Measurements from ENCODE around the gene RPL22. TPM values are rescaled to one million over a fixed set of nuclear protein-coding genes. Genes with fewer than 3 reads are reported as not detected.

RPL22 gene
- total and polyA plus RNA-seq, 2 of the 13 experiments (the other 11 are each of a cell fraction or from before 2014, with no cell fraction given), result 214 to 545 TPM

GRCh38 chr1:6199298-6200187, at the start of gene RPL22 (continued):
- no peak for TF ChIP-seq ZNF562 (CRISPR knock-in tag; IDR thresholded peaks at IDR 0.05; ENCODE audit: borderline replicate concordance)
- TF ChIP-seq DR1 (CRISPR knock-in tag; IDR thresholded peaks at IDR 0.05), result peak; percentile 96
- TF ChIP-seq ZBTB42 (CRISPR knock-in tag; IDR thresholded peaks at IDR 0.05), result no peak
- TF ChIP-seq EZH2 (conservative IDR thresholded peaks at IDR 0.05; ENCODE audit: low read depth, low read length), result no peak
- peak; percentile 98 for TF ChIP-seq KAT7 (CRISPR knock-in tag; IDR thresholded peaks at IDR 0.05; ENCODE audit: borderline replicate concordance)
- TF ChIP-seq KAT2B (IDR thresholded peaks at IDR 0.05; ENCODE audit: borderline replicate concordance, low read depth, low read length), result no peak
- peak; percentile 29 for TF ChIP-seq SRSF1 (optimal IDR thresholded peaks at IDR 0.05; ENCODE audit: low read depth, low read length)
- no peak for TF ChIP-seq ZNF569 (CRISPR knock-in tag; IDR thresholded peaks at IDR 0.05; ENCODE audit: borderline replicate concordance)
- peak; percentile 91 for TF ChIP-seq MIXL1 (CRISPR knock-in tag; IDR thresholded peaks at IDR 0.05)
- peak; percentile 74; the same call in 1 of the 2 replicates for TF ChIP-seq ZNF776 (CRISPR knock-in tag; IDR thresholded peaks at IDR 0.05)
- TF ChIP-seq REL (CRISPR knock-in tag; conservative IDR thresholded peaks at IDR 0.05), result 0 out of 2 replicates have a peak, but pooled peaks have one; percentile 47
- peak; percentile 84 for TF ChIP-seq KDM5A (IDR thresholded peaks at IDR 0.05; ENCODE audit: borderline replicate concordance, low read length)
- TF ChIP-seq ZNF260 (CRISPR knock-in tag; IDR thresholded peaks at IDR 0.05; ENCODE audit: borderline replicate concordance, low read depth), result no peak
- no peak for TF ChIP-seq ZNF235 (CRISPR knock-in tag; IDR thresholded peaks at IDR 0.05; ENCODE audit: borderline replicate concordance)
- TF ChIP-seq USF2 (IDR thresholded peaks at IDR 0.05; ENCODE audit: low read depth, low read length), result no peak
- no peak for TF ChIP-seq USF2 (CRISPR knock-in tag; IDR thresholded peaks at IDR 0.05; ENCODE audit: borderline replicate concordance)
- TF ChIP-seq CENPX (CRISPR knock-in tag; IDR thresholded peaks at IDR 0.05), result no peak
- TF ChIP-seq PHF8 (CRISPR knock-in tag; IDR thresholded peaks at IDR 0.05), result peak; percentile 100
- TF ChIP-seq TOE1 (CRISPR knock-in tag; IDR thresholded peaks at IDR 0.05), result peak; percentile 34; the same call in 1 of the 2 replicates
- TF ChIP-seq, protein P1, sequence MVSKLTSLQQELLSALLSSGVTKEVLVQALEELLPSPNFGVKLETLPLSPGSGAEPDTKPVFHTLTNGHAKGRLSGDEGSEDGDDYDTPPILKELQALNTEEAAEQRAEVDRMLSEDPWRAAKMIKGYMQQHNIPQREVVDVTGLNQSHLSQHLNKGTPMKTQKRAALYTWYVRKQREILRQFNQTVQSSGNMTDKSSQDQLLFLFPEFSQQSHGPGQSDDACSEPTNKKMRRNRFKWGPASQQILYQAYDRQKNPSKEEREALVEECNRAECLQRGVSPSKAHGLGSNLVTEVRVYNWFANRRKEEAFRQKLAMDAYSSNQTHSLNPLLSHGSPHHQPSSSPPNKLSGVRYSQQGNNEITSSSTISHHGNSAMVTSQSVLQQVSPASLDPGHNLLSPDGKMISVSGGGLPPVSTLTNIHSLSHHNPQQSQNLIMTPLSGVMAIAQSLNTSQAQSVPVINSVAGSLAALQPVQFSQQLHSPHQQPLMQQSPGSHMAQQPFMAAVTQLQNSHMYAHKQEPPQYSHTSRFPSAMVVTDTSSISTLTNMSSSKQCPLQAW (CRISPR knock-in tag; IDR thresholded peaks at IDR 0.05), result peak; percentile 82
- peak; percentile 93 for TF ChIP-seq KMT2A (CRISPR knock-in tag; IDR thresholded peaks at IDR 0.05)
